H9 (cell line): ENCODE results near the gene C15orf62. TPM values are rescaled to one million over a fixed set of nuclear protein-coding genes. Genes with fewer than 3 reads are reported as not detected.

Experiments
- DNase-seq: peaks from one replicate; pipeline ENCODE4 v3.0.0-alpha.2; 2017
- H2AFZ ChIP-seq: one replicate; pipeline ENCODE4 v1.6.1; 2013; ENCODE audit warnings: mild to moderate bottlenecking, low read length, control low read depth, moderate library complexity
- H2AK5ac ChIP-seq: 2 replicates; pipeline ENCODE4 v1.6.1; 2013; ENCODE audit warnings: low read length, control low read depth, mixed read lengths; ENCODE audit not compliant: insufficient read length
- H2BK120ac ChIP-seq: one replicate; pipeline ENCODE4 v1.6.1; 2013; ENCODE audit warnings: low read depth, mild to moderate bottlenecking, low read length, control low read depth, inconsistent platforms; ENCODE audit not compliant: poor library complexity, severe bottlenecking
- H2BK12ac ChIP-seq: 2 replicates; pipeline ENCODE4 v1.6.1; 2013; ENCODE audit warnings: low read length, control low read depth, mixed read lengths, low read depth; ENCODE audit not compliant: insufficient read length
- H2BK15ac ChIP-seq: 2 replicates; pipeline ENCODE4 v1.6.1; 2013; ENCODE audit warnings: low read depth, low read length, control low read depth
- H2BK20ac ChIP-seq: one replicate; pipeline ENCODE4 v1.6.1; 2013; ENCODE audit warnings: low read depth, mild to moderate bottlenecking, low read length, control low read depth, inconsistent platforms; ENCODE audit not compliant: poor library complexity, severe bottlenecking
- H2BK5ac ChIP-seq: 2 replicates; pipeline ENCODE4 v1.6.1; 2013; ENCODE audit warnings: low read length, control low read depth, mixed read lengths; ENCODE audit not compliant: insufficient read length
- H3K14ac ChIP-seq: 2 replicates; pipeline ENCODE4 v1.6.1; 2013; ENCODE audit warnings: low read length, control low read depth; ENCODE audit not compliant: insufficient read depth
- H3K18ac ChIP-seq: 2 replicates; pipeline ENCODE4 v1.6.1; 2013; ENCODE audit warnings: low read depth, mild to moderate bottlenecking, mixed read lengths, low read length, control low read depth; ENCODE audit not compliant: insufficient read length
- H3K23ac ChIP-seq: 2 replicates; pipeline ENCODE4 v1.6.1; 2013; ENCODE audit warnings: low read length, control low read depth, mixed read lengths, low read depth; ENCODE audit not compliant: insufficient read length
- H3K23me2 ChIP-seq: 2 replicates; pipeline ENCODE4 v1.6.1; 2013; ENCODE audit warnings: low read depth, mild to moderate bottlenecking, mixed read lengths, low read length, control low read depth; ENCODE audit not compliant: insufficient read length, poor library complexity, severe bottlenecking
- H3K27ac ChIP-seq: 2 replicates; pipeline ENCODE4 v1.5.1; 2013; ENCODE audit warnings: low read length, control low read depth, mixed read lengths, low read depth; ENCODE audit not compliant: insufficient read length
- H3K27me3 ChIP-seq: 2 replicates; pipeline ENCODE4 v1.6.1; 2013; ENCODE audit warnings: low read length, control low read depth, inconsistent platforms; ENCODE audit not compliant: insufficient read depth
- H3K4ac ChIP-seq: 2 replicates; pipeline ENCODE4 v1.6.1; 2013; ENCODE audit warnings: low read depth, mild to moderate bottlenecking, control low read depth, inconsistent platforms, low read length, moderate library complexity
- H3K4me1 ChIP-seq: 2 replicates; pipeline ENCODE4 v1.6.1; 2013; ENCODE audit warnings: low read length, control low read depth, inconsistent platforms; ENCODE audit not compliant: insufficient read depth
- H3K4me2 ChIP-seq: 2 replicates; pipeline ENCODE4 v1.6.1; 2013; ENCODE audit warnings: low read length, control low read depth, mixed read lengths; ENCODE audit not compliant: insufficient read length, insufficient read depth
- H3K56ac ChIP-seq: 2 replicates; pipeline ENCODE4 v1.6.1; 2013; ENCODE audit warnings: low read depth, mild to moderate bottlenecking, mixed read lengths, low read length, control low read depth; ENCODE audit not compliant: insufficient read length
- H3K79me1 ChIP-seq: 2 replicates; pipeline ENCODE4 v1.6.1; 2013; ENCODE audit warnings: low read depth, mild to moderate bottlenecking, moderate library complexity, low read length, control low read depth, inconsistent platforms; ENCODE audit not compliant: insufficient read depth, poor library complexity, severe bottlenecking
- H3K79me2 ChIP-seq: 2 replicates; pipeline ENCODE4 v1.6.1; 2013; ENCODE audit warnings: low read length, control low read depth, inconsistent platforms; ENCODE audit not compliant: insufficient read depth
- H3K9ac ChIP-seq: 2 replicates; pipeline ENCODE4 v1.6.1; 2013; ENCODE audit warnings: low read length, control low read depth, mixed read lengths; ENCODE audit not compliant: insufficient read length; ENCODE audit errors: extremely low read depth
- H3K9me3 ChIP-seq: one replicate; pipeline ENCODE4 v1.6.1; 2013; ENCODE audit warnings: low read depth, low read length, inconsistent platforms; ENCODE audit not compliant: control insufficient read depth
- H3T11ph ChIP-seq: one replicate; pipeline ENCODE4 v1.6.1; 2013; ENCODE audit warnings: mild to moderate bottlenecking, low read length, control low read depth, inconsistent platforms
- H4K20me1 ChIP-seq: one replicate; pipeline ENCODE4 v1.6.1; 2013; ENCODE audit not compliant: control insufficient read depth, insufficient read length, insufficient read depth
- H4K5ac ChIP-seq: 2 replicates; pipeline ENCODE4 v1.6.1; 2013; ENCODE audit warnings: low read depth, mild to moderate bottlenecking, mixed read lengths, low read length, control low read depth; ENCODE audit not compliant: insufficient read length
- H4K8ac ChIP-seq: replicated peaks from 2 replicates; pipeline ENCODE4 v1.6.1; 2013; ENCODE audit warnings: low read length, control low read depth, mixed read lengths, low read depth; ENCODE audit not compliant: insufficient read length
- H4K91ac ChIP-seq: 2 replicates; pipeline ENCODE4 v1.6.1; 2013; ENCODE audit warnings: low read depth, mild to moderate bottlenecking, moderate library complexity, mixed read lengths, low read length, control low read depth; ENCODE audit not compliant: insufficient read length
- H3K27ac Mint-ChIP-seq, 3 experiments: 2 replicates in 2 of 3; 3 replicates in 1 of 3; pipeline ENCODE4 v1.8.0; 2020 to 2021; ENCODE audit warnings: mixed read lengths in 3 of 3, mild to moderate bottlenecking in 1 of 3, moderate library complexity in 1 of 3
- H3K27me3 Mint-ChIP-seq: 2 replicates; pipeline ENCODE4 v1.8.0; 2021; ENCODE audit warnings: low read depth, mild to moderate bottlenecking, moderate library complexity, mixed read lengths
- H3K36me3 Mint-ChIP-seq, 3 experiments: 2 replicates in 2 of 3; 3 replicates in 1 of 3; pipeline ENCODE4 v1.8.0; 2020 to 2021; ENCODE audit warnings: low read depth in 3 of 3, mixed read lengths in 3 of 3; ENCODE audit not compliant: insufficient read depth in 1 of 3
- H3K4me1 Mint-ChIP-seq, 2 experiments: 2 replicates each; pipeline ENCODE4 v1.8.0; 2020; ENCODE audit warnings: mixed read lengths in 2 of 2
- H3K4me3 Mint-ChIP-seq, 2 experiments: 2 replicates in 1 of 2; 3 replicates in 1 of 2; pipeline ENCODE4 v1.8.0; 2020 to 2021; ENCODE audit warnings: mild to moderate bottlenecking in 2 of 2, mixed read lengths in 2 of 2, moderate library complexity in 1 of 2
- H3K9me3 Mint-ChIP-seq, 2 experiments: 2 replicates in 1 of 2; 3 replicates in 1 of 2; pipeline ENCODE4 v1.8.0; 2020; ENCODE audit warnings: mild to moderate bottlenecking in 2 of 2, mixed read lengths in 2 of 2, moderate library complexity in 1 of 2
- CTCF ChIP-seq: fragments of 200-600 bp; sonication (generic); conservative IDR thresholded peaks from 3 replicates; pipeline ENCODE4 v1.8.0; 2021; ENCODE audit warnings: antibody characterized with exemption, mild to moderate bottlenecking
- WGBS: extraction: QIAGEN DNeasy Blood & Tissue Kit; methylation state at CpG from one replicate; pipeline ENCODE4 v1.1.7; 2013; ENCODE audit warnings: missing lambda C conversion rate, low lambda C conversion rate, mixed read lengths; ENCODE audit not compliant: insufficient read length; ENCODE audit errors: extremely low coverage; 5-methylcytosine and 5-hydroxymethylcytosine counted together
- total RNA-seq: library from RNA; stranded (reverse); gene quantifications from 2 replicates; pipeline ENCODE4 v1.2.1, GENCODE V29; 2021

C15orf62 gene
- total RNA-seq, 1 experiment from 2014 or later: 0.70 TPM

- Histone ChIP-seq H3K14ac (no peak overlapping the region), H3K4me1 (peaks cover 15% of the 10 kb centered on the region), H3K23ac (no peak overlapping the region), H3K23me2 (peaks cover 4% of the 10 kb centered on the region), H2BK120ac (no peak overlapping the region), H3K56ac (no peak overlapping the region), H4K8ac (no peak overlapping the region), H3K79me1 (no peaks in the 10 kb centered on the region), H4K5ac (no peak overlapping the region), H3K9me3 (no peaks in the 10 kb centered on the region), H3K4ac (no peak overlapping the region), H3K79me2 (no peaks in the 10 kb centered on the region), H3K9ac (no peak overlapping the region), H2BK12ac (no peak overlapping the region), H3T11ph (no peak overlapping the region), H3K4me2 (no peak overlapping the region), H2BK5ac (no peak overlapping the region), H3K27me3 (no peaks in the 10 kb centered on the region), H2BK15ac (no peak overlapping the region), H2AK5ac (no peak overlapping the region), H2BK20ac (no peak overlapping the region), H3K27ac (no peak overlapping the region), H4K20me1 (no peaks in the 10 kb centered on the region), H4K91ac (no peak overlapping the region), H3K18ac (no peak overlapping the region), H2AFZ (no peak overlapping the region)
- no peaks in the 10 kb centered on the region for H3K9me3 Mint-ChIP-seq
- no CpG with 5 or more reads among the region's 2 CpGs for WGBS
- peaks cover 28 to 32% of the 10 kb centered on the region in 2 experiments for H3K4me1 Mint-ChIP-seq
- DNase-seq: no peak
- no peak for TF ChIP-seq CTCF
- no peaks in the 10 kb centered on the region for H3K27me3 Mint-ChIP-seq
- no peak overlapping the region for H3K4me3 Mint-ChIP-seq
- peaks cover 4 to 10% (median 10%) of the 10 kb centered on the region in 3 experiments; a peak in 6 of 7 replicates for H3K36me3 Mint-ChIP-seq
- H3K27ac Mint-ChIP-seq: no peak overlapping the region
Observed at GRCh38 chr15:40803076-40803475, 33.3 kb downstream of the C15orf62 start.
